Stimulated activated CD8-positive, alpha-beta memory T cell treated with anti-CD3 and anti-CD28 coated beads, Interleukin-12 subunit alpha, Interleukin-12 subunit beta, amount 100 ng/mL, for 1 hour (primary cell): Measurements from ENCODE around the gene HBA2.
"Not testable (repeated sequence)": the region's sequence is repeated elsewhere in the genome, so short reads cannot be mapped to it uniquely, and the experiment has no call there.

Experiments used
- DNase-seq: peaks from one replicate; pipeline ENCODE4 v3.0.0-alpha.2; 2020; ENCODE audit warnings: low read depth

HBA2 gene

DNA sequence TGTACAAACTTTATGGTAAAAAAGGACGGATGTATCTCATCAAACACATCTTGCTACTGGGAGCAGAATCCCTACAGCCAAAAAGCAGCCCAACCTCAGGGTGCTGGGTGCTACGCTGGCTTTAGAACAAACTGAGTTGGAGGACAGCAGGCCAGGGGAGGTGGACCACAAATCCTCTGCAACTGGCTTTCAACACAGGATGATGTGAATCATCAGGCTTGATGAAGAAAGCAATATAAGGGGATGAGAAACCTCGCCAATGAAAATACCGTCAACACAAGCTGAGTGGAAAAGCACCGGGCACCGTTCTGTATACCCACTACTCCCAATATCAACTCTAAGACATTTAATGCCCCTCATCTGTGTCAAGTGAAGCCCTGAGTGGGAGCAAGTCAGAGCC is 21.8 kb downstream of the HBA2 start:
- no peak for DNase-seq

DNA sequence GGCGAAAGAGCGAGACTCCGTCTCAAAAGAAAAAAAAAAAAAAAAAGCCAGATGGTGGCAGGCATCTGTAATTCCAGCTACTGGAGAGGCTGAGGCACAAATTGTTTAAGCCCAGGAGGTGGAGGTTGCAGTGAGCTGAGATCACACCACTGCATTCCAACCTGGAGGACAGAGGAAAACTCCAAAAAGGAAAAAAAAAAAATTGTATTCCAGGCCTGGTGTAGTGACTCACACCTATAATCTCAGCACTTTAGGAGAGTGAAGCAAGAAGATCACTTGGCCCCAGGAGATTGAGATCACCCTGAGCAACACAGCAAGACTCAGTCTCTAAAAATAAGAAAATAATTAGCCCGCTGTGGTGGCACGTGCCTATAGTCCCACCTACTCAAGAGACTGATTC is 27.7 kb downstream of the HBA2 start:
- no peak for DNase-seq

DNA sequence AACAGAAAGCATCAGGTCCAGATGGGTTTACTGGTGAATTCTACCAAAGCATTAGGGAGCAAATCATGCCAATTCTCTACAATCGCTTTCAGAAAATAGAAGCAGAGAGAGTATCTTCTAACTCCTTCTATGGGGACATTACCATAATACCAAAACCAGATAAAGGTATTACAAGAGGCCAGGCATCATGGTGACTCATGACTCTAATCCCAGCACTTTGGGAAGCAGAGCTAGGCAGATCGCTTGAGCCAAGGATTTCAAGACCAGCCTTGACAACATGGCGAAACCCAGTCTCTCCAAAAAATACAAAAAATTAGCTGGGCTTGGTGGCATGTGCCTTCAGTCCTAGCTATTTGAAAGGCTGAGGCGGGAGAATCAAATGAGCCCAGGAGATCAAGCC is 30.6 kb downstream of the HBA2 start:
- no peak for DNase-seq

- DNase-seq: not testable (repeated sequence)
Observed at GRCh38 chr16:204046-204445, 31.4 kb downstream of the HBA2 start.

DNA sequence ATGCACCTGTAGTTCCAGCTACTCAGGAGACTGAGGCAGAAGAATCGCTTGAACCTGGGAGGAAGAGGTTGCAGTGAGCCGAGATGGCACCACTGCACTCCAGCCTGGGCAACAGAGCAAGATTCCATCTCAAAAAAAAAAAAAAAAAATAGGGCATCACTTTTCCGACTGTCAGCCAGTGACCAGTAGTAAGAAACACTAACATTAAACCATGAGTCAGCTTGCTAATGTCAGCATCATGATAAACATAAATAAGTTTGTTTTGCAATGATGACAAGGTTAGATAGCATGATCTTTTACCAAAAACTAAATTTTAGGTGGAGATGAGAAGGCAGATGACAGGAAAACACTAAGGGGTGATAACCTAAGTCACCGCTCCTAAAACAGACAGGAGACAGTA is 36.7 kb downstream of the HBA2 start:
- DNase-seq: not testable (repeated sequence)

GRCh38 chr16:211631-212180 is 39.0 kb downstream of the HBA2 start:
- DNase-seq: not testable (repeated sequence)

DNA sequence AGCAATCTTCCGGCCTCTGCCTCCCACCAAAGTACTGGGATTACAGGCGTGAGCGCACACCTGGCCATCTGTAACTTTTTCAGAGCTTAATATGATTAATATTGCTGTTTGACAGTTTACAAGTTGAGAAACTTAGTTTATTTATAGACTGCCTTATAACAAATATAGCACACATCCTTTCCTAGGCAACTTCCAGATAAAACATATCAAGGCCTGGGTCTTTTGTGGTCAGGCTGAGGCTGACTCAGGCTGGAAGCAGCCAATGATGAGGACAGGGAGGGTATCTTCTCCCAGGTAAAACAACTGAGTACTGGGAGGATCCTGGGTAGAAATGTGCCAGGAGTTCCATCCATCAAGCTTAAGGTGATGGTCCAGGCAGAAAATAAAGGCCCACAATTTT is 40.3 kb downstream of the HBA2 start:
- DNase-seq: no peak

GRCh38 chr16:220021-220420 is 47.3 kb downstream of the HBA2 start:
- no peak for DNase-seq
